ENCODE results near the gene GLIS1. TPM values are rescaled to one million over a fixed set of nuclear protein-coding genes. Genes with fewer than 3 reads are reported as not detected.

The GLIS1 gene
- total RNA-seq, 4 donors from 2014 or later, result 0.59 to 3.9 (median 0.75) TPM

DNA sequence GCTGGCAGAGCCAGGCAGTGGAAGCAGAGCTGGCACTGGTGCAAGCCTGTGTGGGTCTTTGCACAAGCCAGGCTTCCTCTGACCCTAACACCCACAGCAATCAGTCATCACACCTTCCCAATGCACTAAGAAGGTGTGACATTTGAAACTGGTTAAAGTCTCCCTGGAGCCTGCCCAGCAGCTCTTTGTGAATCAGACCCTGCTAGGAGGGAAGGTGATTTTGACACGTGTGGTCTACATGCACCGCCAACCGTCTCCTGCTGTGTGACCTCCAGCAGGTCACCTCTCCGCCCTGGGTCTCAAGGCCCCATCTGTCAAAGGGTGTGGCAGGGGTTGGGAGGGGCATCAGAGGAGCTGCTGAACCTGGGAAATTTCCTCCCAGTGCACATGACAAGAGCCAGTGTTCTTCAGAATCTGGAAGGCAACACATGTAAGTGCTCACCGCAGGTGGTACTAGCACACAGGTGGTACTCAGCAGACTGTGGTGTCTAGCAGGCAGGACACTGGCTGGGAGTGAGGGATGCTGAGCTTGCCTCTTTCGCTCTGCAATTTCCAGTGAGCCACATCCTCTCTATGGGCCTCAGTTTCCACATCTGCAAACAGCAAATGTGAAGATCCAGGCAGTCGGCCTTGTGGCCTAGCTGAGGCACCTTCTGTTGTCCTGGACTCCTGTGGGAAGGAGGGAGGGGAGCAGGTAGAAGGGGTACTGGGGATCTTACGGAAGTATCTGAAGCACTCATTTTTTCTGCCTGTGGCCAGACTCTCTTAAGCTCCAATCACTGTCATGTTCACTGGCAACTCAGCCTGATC, 156.5 kb downstream of the GLIS1 start:
- H3K27me3 ChIP-seq, result no peaks in the 10 kb centered on the region
- TF ChIP-seq POLR2A (IDR thresholded peaks at IDR 0.05), result no peak
- DNase-seq (ENCODE audit: low spot score in 2 of 2), result no peak
- WGBS, 2 donors, result 80 to 82% methylated on average over 8 of the region's 8 CpGs
- no peaks in the 10 kb centered on the region for H3K4me1 ChIP-seq
- no peaks in the 10 kb centered on the region for H3K9me3 ChIP-seq
- no peaks in the 10 kb centered on the region for H3K36me3 ChIP-seq
- no peak overlapping the region for H3K27ac ChIP-seq
- no peak overlapping the region for H3K4me3 ChIP-seq

DNA sequence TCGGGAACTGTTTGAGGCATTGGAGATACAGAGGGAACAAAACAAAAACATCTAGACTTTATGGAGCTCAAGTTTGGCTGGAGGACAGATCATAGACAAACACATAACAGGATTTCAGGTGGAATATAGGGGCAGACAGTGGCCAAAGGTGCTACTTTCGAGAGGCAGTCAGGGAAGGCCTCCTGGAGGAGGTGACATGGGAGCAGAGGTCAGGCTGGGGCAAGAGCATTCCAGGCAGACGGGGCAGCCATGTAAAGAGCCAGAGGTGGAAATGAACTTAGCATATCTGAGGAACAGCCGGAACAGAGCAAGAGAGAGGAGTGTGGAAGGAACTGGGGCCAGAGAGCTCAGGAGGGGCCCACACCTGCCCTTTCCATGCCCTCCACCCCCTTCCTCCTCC, 157.5 kb downstream of the GLIS1 start:
- H3K27ac ChIP-seq, result no peak overlapping the region
- H3K27me3 ChIP-seq, result no peaks in the 10 kb centered on the region
- 81 to 89% methylated on average over 4 of the region's 4 CpGs for WGBS, 2 donors
- H3K4me3 ChIP-seq, result no peak overlapping the region
- H3K36me3 ChIP-seq, result no peaks in the 10 kb centered on the region
- no peak for DNase-seq (ENCODE audit: low spot score in 2 of 2)
- TF ChIP-seq POLR2A (IDR thresholded peaks at IDR 0.05), result no peak
- TF ChIP-seq, protein P1, sequence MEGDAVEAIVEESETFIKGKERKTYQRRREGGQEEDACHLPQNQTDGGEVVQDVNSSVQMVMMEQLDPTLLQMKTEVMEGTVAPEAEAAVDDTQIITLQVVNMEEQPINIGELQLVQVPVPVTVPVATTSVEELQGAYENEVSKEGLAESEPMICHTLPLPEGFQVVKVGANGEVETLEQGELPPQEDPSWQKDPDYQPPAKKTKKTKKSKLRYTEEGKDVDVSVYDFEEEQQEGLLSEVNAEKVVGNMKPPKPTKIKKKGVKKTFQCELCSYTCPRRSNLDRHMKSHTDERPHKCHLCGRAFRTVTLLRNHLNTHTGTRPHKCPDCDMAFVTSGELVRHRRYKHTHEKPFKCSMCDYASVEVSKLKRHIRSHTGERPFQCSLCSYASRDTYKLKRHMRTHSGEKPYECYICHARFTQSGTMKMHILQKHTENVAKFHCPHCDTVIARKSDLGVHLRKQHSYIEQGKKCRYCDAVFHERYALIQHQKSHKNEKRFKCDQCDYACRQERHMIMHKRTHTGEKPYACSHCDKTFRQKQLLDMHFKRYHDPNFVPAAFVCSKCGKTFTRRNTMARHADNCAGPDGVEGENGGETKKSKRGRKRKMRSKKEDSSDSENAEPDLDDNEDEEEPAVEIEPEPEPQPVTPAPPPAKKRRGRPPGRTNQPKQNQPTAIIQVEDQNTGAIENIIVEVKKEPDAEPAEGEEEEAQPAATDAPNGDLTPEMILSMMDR (IDR thresholded peaks at IDR 0.05), result no peak
- no peak for TF ChIP-seq EP300 (IDR thresholded peaks at IDR 0.05)
- no peaks in the 10 kb centered on the region for H3K4me1 ChIP-seq
- no peaks in the 10 kb centered on the region for H3K9me3 ChIP-seq

GRCh38 chr1:53580739-53581475, 158.1 kb downstream of the GLIS1 start:
- H3K9me3 ChIP-seq, result no peaks in the 10 kb centered on the region
- TF ChIP-seq EP300 (IDR thresholded peaks at IDR 0.05) (no peak), POLR2A (IDR thresholded peaks at IDR 0.05) (no peak)
- TF ChIP-seq, protein P1 (IDR thresholded peaks at IDR 0.05), result no peak
- no peaks in the 10 kb centered on the region for H3K27me3 ChIP-seq
- H3K4me3 ChIP-seq, result no peak overlapping the region
- no peak overlapping the region for H3K27ac ChIP-seq
- DNase-seq (ENCODE audit: low spot score in 2 of 2), result no peak
- 74 to 82% methylated on average over 9 of the region's 9 CpGs for WGBS, 2 donors
- H3K4me1 ChIP-seq, result no peaks in the 10 kb centered on the region
- no peaks in the 10 kb centered on the region for H3K36me3 ChIP-seq

DNA sequence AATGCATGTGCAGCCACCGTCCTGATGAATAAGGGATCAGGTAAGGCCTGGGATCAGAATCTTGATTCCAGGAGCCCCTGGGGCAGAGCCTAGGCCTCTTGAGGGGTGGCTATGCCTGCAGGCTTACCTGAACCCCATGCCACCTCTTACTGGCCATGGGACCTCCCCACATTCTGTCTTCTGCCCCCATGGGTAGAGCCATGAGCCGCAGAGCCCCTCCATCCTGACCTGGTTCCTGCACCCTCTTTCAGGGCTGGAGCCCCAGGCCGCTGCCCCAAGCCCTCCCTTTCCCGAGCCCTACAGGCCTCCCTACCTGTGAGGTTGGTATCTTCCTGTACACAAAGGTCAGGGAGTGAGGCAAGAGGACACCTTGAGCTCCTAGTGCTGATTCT, 159.0 kb downstream of the GLIS1 start:
- H3K27me3 ChIP-seq, result no peaks in the 10 kb centered on the region
- H3K4me3 ChIP-seq, result no peak overlapping the region
- WGBS, 2 donors, result 92 to 93% methylated on average over 4 of the region's 4 CpGs

GRCh38 chr1:53579221-53580008, 159.5 kb downstream of the GLIS1 start:
- Histone ChIP-seq H3K4me1 (no peaks in the 10 kb centered on the region), H3K27me3 (no peaks in the 10 kb centered on the region), H3K36me3 (no peaks in the 10 kb centered on the region), H3K9me3 (no peaks in the 10 kb centered on the region), H3K27ac (no peak overlapping the region), H3K4me3 (no peak overlapping the region)
- 73 to 80% methylated on average over 16 of the region's 16 CpGs for WGBS, 2 donors
- TF ChIP-seq, protein P1 (IDR thresholded peaks at IDR 0.05), result no peak
- TF ChIP-seq EP300 (IDR thresholded peaks at IDR 0.05) (no peak), POLR2A (IDR thresholded peaks at IDR 0.05) (no peak)
- DNase-seq (ENCODE audit: low spot score in 2 of 2), result no peak

More for the DNA sequence above, 159.0 kb downstream of the GLIS1 start:
- Histone ChIP-seq H3K36me3 (no peaks in the 10 kb centered on the region), H3K27ac (no peak overlapping the region), H3K9me3 (no peaks in the 10 kb centered on the region), H3K4me1 (no peaks in the 10 kb centered on the region)
- no peak for DNase-seq (ENCODE audit: low spot score in 2 of 2)
- TF ChIP-seq POLR2A (IDR thresholded peaks at IDR 0.05), result no peak
- TF ChIP-seq EP300 (IDR thresholded peaks at IDR 0.05), result no peak
- TF ChIP-seq, protein P1 (IDR thresholded peaks at IDR 0.05), result no peak
